HG03378 (cell line): ENCODE data around the gene DNAJC27.

Experiments used
- ATAC-seq: cut with Tn5 transposase; IDR thresholded peaks from one replicate; pipeline ENCODE4 v1.9.1; 2021; ENCODE audit warnings: mild to moderate bottlenecking, moderate library complexity; ENCODE audit not compliant: unreplicated experiment

The DNAJC27 gene

GRCh38 chr2:24970483-24971285 lies 1.1 kb downstream of the DNAJC27 start:
- no peak for ATAC-seq

- no peak for ATAC-seq
These were observed 2.0 kb downstream of the DNAJC27 start for GRCh38 chr2:24969784-24970183.

DNA sequence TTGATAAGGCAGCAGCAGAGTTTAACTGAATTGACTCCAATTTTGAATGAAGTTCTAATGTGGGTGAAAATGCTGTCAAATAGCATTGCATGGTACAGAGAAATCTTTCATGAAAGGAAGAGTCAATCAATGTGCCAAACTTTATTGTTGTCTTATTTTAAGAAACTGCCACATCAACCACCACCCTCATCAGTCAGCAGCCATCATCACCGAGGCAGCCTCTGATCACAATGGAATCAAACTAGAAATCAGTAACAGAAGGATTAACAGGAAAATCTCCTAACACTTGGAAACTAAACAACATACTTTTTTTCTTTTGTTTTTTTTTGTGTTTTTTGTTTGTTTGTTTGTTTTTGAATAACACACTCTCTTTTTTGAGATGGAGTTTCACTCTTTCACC lies 9.9 kb downstream of the DNAJC27 start:
- no peak for ATAC-seq

DNA sequence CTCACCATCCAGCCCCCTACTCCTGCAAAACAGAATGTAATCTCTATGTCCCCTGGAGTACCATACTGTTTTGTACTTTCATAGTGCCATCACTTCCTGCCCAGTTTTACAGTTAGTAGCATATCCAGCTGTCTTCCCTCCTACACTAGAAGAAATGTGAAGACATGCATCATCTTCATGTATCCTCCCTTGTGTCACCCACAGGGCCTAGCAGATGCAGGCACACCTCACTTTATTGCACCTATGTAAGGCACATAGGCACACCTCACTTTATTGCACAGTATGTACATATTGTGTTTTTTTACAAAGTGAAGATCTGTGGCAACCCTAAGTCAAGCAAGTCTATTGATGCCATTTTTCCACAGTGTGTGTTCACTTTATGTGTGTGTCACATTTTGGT lies 12.0 kb downstream of the DNAJC27 start:
- ATAC-seq, result no peak

DNA sequence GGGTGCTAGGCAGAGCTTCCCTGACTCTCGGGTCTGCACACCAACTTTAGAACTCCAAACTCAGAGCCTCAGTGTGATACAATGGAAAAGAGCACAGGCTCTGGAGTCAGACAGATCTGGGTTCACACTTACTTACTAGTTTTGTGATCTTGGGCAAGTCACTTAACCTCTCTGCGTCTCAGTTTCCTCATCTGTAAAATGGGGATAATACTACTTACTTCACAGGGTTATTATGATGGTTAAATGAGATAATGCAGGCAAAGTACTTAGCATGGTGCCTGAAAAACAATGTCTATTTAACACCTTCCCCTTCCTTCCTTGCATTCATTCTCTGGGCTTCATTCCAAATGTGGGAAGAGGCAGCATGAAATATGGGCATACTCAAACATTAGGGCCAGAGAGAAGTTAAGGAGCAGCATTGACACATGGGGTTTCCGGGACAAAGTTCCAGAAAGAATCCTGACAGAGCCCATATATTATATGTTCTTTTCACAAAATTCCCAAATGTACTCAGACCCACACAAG lies 13.3 kb downstream of the DNAJC27 start:
- no peak for ATAC-seq

DNA sequence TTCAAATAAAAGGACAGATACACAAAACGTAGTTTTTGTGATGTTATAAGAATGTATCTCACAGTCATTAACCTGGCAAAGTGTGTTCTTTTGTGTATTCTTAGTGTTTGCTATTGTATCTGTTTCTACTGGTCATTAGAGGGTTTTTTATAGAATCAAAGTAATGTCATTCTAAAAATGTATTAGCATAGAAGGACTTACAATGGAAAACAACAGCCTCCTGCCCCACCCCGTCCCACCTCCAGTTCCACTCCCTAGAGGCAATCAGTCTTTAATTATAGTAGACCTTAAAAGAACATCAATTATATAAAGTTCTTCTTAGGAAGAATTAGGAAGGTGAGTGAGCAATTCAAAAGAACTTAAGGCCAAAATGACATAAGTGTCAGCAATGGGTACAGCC lies 13.8 kb downstream of the DNAJC27 start:
- no peak for ATAC-seq

GRCh38 chr2:24957221-24957620 lies 14.5 kb downstream of the DNAJC27 start:
- ATAC-seq, result no peak

DNA sequence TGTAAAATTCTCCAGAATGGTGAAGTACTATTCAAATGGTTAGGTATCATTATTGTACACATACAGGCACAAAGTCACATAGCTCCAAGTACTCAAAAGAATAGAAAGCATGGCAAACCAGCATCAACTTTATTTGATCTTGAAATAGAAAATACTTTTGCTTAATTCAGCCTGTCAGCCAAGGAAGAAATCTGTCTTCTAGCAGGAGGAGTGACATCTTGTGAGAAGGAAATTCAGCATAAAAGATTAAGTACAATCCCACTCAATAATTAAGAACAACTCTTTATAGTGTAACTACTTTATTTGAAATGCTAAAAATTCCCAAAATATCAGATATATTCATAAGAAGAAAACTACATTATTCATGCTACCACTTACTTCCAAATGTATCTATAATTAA lies 15.8 kb downstream of the DNAJC27 start:
- no peak for ATAC-seq

DNA sequence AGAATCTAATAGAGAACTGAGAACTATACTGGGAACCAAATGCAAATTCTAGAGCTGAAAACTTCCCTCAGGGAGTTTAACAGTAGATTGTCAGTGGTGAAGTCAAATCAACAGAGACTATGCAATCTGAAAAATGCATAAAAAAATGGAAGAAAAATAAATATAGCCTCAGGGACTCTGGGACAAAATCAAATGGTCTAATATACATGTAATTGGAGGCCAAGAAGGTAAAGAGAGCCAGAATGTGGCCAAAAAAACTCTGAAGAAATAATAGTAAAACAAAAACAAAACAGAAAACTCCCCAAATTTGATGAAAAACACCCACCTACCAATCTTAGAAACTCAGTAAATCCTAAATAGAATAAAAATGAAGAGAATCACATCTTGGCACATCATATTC lies 16.5 kb downstream of the DNAJC27 start:
- no peak for ATAC-seq

DNA sequence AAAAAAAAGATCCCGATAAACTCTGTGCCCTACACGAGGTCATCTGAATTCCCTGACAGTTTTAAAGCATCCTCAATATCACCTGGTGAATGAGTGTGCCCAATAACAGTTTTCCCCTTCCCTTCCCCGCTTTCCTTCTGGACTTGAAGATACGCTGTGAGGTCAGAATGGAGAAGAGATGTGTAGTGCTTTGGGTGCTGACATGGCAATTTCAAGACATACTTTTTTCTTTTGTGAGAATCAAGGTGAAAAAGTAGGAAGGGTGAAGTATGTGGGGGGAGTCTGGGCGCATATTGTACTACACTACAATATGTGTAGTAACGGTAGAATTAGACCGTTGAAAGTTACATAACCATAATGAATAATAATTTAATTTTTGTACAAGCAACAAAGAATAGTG lies 21.7 kb downstream of the DNAJC27 start:
- ATAC-seq, result no peak

- ATAC-seq, result no peak
These were observed 23.2 kb downstream of the DNAJC27 start for GRCh38 chr2:24948506-24948905.

DNA sequence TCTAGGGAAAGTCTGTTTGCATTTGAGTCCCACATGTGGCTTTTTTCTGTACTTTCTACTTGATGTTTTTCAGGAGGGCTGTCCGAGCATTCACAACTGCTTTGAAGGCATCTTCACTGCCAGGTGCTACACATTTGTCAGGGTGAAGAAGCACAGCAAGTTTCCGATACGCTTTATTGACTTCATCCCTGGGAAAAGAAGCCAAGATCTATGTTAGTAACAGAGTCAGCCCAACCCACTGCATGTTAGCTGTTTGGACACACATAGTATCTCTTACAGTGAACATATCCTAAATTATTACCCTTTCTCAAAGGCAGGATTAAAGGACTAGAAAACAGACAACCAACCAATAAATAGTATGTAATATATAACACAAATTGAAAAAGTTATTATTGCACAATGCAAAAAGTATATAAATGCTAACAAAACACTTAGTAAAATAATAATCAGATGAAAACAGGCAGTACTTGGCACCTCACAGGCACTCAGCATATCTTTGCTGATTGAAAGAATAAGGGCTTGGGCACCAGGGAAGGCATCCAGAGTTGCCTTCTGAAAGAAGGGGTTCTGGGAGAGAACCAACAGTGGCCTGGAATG lies 24.1 kb downstream of the DNAJC27 start:
- ATAC-seq, result no peak

- no peak for ATAC-seq
These were observed 25.8 kb downstream of the DNAJC27 start for GRCh38 chr2:24945907-24946306.

DNA sequence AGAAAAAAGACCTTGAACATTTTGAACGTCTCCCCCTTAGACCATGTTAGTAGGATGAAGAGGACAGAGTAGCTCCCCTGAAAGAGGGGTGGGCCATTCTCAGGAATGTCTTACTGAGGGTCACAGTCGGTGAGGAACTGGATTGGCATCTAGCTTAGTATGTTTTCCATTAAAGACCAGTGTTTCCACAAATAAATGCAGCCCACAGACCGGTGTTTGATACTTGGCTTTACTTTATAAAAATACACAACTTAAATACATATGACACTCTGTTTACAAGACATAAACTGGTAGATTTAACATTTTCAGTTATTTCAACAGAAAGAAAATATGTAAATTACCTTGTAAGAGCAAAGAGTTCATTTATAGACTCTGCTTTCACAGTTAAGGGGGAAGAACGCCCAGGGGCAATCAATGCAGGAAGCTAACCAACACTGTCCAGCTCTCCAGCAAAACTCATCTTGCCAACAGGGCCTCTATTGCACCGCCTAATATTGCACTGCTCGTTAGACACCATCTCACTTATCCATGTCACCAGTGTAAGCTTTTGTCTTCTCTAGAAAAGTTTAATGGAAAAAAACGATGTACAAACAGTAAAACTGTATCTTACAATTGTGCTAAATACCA lies 28.2 kb downstream of the DNAJC27 start:
- no peak for ATAC-seq

DNA sequence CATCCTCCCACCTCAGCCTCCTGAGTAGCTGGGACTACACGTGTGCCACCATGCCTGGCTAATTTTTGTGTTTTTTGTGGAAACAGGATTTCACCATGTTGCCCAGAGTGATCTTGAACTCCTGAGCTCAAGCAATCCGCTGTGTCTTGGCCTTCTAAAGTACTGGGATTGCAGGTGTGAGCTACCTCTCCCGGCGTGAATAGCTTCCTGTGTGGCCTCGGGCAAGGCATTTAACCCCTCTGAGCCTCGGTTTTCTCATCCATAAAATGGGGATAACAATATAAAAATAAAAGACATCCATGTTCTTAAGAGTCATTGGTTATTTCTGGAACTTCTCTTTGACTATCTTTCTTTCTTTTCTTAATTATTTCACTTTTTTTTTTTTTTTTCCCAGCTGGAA lies 32.4 kb downstream of the DNAJC27 start:
- no peak for ATAC-seq

DNA sequence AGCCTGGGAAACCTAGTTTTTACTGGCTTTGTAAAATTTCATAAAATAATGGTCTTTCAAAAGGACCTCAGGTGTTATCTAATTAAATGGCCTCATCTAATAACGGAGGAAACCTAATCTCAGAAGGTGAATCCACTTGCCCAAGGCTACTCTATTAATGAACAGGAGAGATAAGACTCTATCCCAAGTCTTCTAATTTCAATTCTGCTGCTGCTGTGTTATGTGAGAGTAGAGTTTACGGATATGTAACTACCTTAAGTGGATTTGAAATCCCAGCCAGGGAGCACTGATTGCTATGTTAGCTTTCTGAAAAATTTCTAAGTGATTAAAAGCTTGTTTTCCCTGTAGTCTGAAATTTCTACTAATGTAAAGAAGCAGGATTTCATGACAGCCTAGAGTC lies 34.5 kb downstream of the DNAJC27 start:
- no peak for ATAC-seq

DNA sequence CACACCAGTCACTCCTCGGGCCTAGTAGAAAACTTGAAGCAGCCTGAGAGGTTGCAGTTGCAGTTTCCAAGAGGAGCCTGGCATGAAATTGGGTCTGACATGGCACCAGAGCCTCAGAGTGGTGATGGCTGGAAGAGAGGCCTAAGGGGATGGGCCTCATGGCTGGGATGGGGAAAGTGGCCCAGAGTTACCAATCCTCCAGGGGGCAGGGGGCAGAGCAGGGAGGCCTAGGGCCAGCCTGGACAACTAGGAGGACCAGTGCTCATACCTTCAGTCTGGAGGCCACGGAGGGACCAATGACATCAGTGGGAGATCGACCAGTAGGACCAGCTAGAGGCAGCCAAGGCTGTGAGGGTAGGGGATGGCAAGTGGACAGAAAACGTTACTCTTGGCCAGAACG lies 36.6 kb downstream of the DNAJC27 start:
- ATAC-seq, result no peak

- ATAC-seq, result no peak
These were observed 39.0 kb downstream of the DNAJC27 start for GRCh38 chr2:24932715-24933114.

DNA sequence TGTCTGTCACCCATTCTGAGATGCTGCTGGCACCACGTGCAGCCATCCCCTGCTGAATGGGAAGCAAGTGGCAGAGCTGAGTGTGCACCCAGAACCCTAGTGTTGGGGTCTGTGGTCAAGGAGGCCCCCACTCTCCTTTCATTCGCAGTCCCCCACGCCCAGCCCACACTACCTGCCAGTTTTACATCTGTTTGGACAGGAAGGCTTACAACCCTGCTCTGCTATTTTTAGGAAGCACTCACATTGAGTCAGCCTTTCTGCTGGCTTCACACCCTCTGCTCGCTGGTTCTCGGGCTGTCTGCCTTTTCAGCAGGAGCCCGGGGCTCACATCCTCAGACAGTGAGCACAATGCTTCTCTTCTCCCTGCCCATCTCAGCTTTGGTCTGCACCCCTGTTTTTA lies 41.0 kb downstream of the DNAJC27 start:
- ATAC-seq, result no peak

DNA sequence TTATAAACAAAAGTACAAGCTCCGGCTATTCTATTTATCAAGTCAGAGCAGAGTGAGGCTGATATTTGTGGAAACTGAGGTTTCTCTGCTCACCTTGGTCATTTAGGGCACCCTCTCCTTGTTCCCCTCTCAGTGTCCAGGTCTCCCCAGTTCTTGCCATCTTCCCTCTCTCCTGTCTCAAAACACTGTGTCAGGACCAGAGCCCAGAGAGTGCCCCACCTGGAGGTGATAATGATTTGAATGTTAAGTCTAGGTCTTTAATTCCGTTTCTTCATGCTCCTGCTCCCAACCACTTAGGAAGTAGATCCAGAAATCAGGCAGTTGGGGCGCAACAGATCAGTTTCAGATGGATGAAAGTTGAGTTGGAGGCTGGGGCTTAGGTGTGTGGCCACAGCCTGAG lies 42.5 kb downstream of the DNAJC27 start:
- no peak for ATAC-seq

- no peak for ATAC-seq
These were observed 43.7 kb downstream of the DNAJC27 start for GRCh38 chr2:24928036-24928435.

DNA sequence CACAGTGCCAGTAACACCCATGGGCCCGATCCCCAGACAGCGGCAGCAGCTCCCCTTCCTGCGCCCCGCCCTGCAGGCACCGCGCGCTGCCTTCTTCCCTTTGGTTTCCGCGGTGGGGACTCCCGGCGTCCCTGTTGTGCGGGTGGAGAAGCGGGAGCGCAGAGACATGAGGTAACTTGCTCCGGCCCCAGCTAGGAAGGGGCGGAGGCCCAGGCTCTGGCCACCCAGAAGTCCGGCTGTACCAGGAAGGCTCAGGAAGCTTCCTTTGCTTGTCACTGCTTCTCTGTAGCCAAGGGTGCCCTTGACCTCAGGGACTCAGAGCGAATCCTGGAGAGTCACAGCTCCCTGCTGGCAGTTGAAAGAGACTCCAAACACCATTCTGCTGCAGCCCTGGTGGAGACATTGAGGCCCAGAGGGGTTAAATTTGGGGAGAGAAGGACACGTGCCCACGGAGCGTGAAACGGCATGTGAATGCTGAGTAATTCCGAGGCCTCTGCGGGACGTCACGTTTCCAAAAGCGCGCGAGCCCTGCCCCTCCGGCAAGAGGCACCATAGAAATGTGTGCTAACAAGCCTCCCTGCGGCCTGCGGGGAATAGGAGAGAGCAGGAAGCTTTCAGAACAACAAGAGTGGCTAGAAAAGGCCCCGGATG lies 45.0 kb downstream of the DNAJC27 start:
- no peak for ATAC-seq
